ENCODE data around the gene GAB1. TPM values are rescaled to one million over a fixed set of nuclear protein-coding genes. Genes with fewer than 3 reads are reported as not detected.

Gene GAB1
- total RNA-seq, 1 donor from 2014 or later, result 0.30 TPM

GRCh38 chr4:143410015-143410414 is 73.3 kb downstream of the GAB1 start:
- intact Hi-C loops (cut with micrococcal nuclease), result no loop called here

- intact Hi-C loops (cut with micrococcal nuclease), result no loop called here
These were observed 75.1 kb downstream of the GAB1 start for GRCh38 chr4:143411527-143412419.

GRCh38 chr4:143412420-143412758 is 75.7 kb downstream of the GAB1 start:
- intact Hi-C loops (cut with micrococcal nuclease), result no loop called here

GRCh38 chr4:143417679-143418403 is 81.2 kb downstream of the GAB1 start:
- intact Hi-C loops (cut with micrococcal nuclease), result no loop called here

GRCh38 chr4:143420227-143420626 is 83.6 kb downstream of the GAB1 start:
- intact Hi-C loops (cut with micrococcal nuclease), result no loop called here

GRCh38 chr4:143421609-143422008 is 84.9 kb downstream of the GAB1 start:
- intact Hi-C loops (cut with micrococcal nuclease), result no loop called here

- intact Hi-C loops (cut with micrococcal nuclease), result no loop called here
These were observed 87.6 kb downstream of the GAB1 start for GRCh38 chr4:143424276-143424675.

GRCh38 chr4:143431526-143432257 is 95.0 kb downstream of the GAB1 start:
- intact Hi-C loops (cut with micrococcal nuclease), result no loop called here

- intact Hi-C loops (cut with micrococcal nuclease), result no loop called here
These were observed 95.5 kb downstream of the GAB1 start for GRCh38 chr4:143432258-143432591.

GRCh38 chr4:143433231-143433630 is 96.6 kb downstream of the GAB1 start:
- intact Hi-C loops (cut with micrococcal nuclease), result no loop called here

GRCh38 chr4:143435955-143436354 is 99.3 kb downstream of the GAB1 start:
- intact Hi-C loops (cut with micrococcal nuclease), result no loop called here

- intact Hi-C loops (cut with micrococcal nuclease), result no loop called here
These were observed 100.8 kb downstream of the GAB1 start for GRCh38 chr4:143437476-143437875.

- intact Hi-C loops (cut with micrococcal nuclease), result no loop called here
These were observed 101.3 kb downstream of the GAB1 start for GRCh38 chr4:143437937-143438336.

- intact Hi-C loops (cut with micrococcal nuclease), result no loop called here
These were observed 102.0 kb downstream of the GAB1 start for GRCh38 chr4:143438710-143439109.

GRCh38 chr4:143441109-143441508 is 104.4 kb downstream of the GAB1 start:
- intact Hi-C loops (cut with micrococcal nuclease), result no loop called here

GRCh38 chr4:143441678-143442077 is 105.0 kb downstream of the GAB1 start:
- intact Hi-C loops (cut with micrococcal nuclease), result no loop called here

GRCh38 chr4:143443728-143444127 is 107.1 kb downstream of the GAB1 start:
- intact Hi-C loops (cut with micrococcal nuclease), result no loop called here

GRCh38 chr4:143451186-143451585 is 114.5 kb downstream of the GAB1 start:
- intact Hi-C loops (cut with micrococcal nuclease), result no loop called here

- intact Hi-C loops (cut with micrococcal nuclease), result no loop called here
These were observed 118.5 kb downstream of the GAB1 start for GRCh38 chr4:143455211-143455610.

GRCh38 chr4:143458966-143459365 is 122.3 kb downstream of the GAB1 start:
- intact Hi-C loops (cut with micrococcal nuclease), result no loop called here

- intact Hi-C loops (cut with micrococcal nuclease), result no loop called here
These were observed 136.9 kb downstream of the GAB1 start for GRCh38 chr4:143473334-143474126.

Data from T-helper 2 cell treated with Interferon-gamma antibody and Interleukin-4, amounts not matched to agents 100 ng/mL and 5 ng/mL, for 36 hours (primary cell).